GM12872 (cell line): ENCODE results near the gene TRIM17.

ENCODE experiments used
- TF ChIP-seq, protein P1 (sequence below): IDR thresholded peaks from 3 replicates; pipeline ENCODE4 v1.5.1; 2011; ENCODE audit warnings: low read depth, mild to moderate bottlenecking, low read length, moderate library complexity; ENCODE audit not compliant: insufficient read depth

TRIM17 gene

DNA sequence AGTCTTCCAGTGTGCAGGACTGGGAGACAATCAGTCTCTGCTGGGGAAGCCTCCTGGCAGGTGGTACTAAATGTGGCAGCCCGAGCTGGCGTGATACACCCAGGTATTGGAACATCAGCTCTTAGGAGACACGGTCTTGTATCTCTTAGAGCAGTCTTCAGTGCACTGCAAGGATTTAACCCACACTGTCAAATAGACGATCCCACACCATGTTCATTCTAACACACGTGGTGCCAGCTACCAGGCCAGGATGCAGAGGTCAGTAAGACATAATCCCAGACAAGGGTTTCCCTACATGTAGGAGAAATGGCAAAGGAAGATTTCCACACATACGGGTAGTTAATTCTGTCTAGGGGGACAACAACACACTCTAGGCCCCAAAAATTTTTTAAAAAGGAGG is 18.7 kb downstream of the TRIM17 start:
- TF ChIP-seq, protein P1, sequence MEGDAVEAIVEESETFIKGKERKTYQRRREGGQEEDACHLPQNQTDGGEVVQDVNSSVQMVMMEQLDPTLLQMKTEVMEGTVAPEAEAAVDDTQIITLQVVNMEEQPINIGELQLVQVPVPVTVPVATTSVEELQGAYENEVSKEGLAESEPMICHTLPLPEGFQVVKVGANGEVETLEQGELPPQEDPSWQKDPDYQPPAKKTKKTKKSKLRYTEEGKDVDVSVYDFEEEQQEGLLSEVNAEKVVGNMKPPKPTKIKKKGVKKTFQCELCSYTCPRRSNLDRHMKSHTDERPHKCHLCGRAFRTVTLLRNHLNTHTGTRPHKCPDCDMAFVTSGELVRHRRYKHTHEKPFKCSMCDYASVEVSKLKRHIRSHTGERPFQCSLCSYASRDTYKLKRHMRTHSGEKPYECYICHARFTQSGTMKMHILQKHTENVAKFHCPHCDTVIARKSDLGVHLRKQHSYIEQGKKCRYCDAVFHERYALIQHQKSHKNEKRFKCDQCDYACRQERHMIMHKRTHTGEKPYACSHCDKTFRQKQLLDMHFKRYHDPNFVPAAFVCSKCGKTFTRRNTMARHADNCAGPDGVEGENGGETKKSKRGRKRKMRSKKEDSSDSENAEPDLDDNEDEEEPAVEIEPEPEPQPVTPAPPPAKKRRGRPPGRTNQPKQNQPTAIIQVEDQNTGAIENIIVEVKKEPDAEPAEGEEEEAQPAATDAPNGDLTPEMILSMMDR = no peak

DNA sequence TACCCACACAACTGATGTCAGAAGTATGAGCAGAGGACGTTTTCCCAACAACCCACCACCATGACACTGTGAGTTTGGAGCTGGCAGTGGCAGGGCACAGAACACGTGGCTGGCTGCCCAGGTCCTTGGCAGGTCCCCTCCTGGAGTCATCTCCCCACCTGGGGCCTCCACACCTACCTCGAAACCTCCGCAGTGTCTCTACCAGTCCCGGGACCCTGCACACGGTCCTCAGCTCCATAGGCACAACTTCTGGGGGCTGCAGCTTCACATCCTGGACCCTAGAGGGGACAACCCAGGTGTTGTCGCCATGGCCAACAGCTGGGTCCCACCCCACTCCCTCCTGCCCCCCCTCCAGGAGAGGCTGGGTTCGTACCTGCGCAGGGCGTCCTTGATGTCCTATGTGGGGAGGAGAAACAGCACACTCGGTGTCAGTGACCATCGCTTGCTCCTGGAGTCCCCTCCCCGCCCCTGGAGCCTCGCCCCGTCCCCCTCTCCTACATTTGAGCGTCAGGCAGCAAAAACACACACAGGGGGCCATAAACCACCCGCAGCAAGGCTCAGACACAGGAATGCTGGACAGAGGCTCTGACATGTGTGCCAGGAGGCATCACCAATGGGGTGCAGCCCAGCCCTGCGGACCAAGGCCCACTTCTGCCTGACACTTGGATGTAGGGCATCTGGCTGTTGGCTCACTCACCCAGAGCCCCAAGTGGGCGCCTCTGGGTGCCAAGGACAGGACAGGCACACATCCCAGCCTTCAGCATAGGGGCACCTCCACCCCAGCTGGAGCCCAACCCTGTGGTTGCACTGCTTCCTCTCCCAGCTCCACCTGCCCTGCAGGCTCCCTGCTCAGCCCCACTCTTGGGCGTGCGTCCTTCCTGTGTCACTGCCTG is 19.6 kb downstream of the TRIM17 start:
- TF ChIP-seq, protein P1 = no peak

DNA sequence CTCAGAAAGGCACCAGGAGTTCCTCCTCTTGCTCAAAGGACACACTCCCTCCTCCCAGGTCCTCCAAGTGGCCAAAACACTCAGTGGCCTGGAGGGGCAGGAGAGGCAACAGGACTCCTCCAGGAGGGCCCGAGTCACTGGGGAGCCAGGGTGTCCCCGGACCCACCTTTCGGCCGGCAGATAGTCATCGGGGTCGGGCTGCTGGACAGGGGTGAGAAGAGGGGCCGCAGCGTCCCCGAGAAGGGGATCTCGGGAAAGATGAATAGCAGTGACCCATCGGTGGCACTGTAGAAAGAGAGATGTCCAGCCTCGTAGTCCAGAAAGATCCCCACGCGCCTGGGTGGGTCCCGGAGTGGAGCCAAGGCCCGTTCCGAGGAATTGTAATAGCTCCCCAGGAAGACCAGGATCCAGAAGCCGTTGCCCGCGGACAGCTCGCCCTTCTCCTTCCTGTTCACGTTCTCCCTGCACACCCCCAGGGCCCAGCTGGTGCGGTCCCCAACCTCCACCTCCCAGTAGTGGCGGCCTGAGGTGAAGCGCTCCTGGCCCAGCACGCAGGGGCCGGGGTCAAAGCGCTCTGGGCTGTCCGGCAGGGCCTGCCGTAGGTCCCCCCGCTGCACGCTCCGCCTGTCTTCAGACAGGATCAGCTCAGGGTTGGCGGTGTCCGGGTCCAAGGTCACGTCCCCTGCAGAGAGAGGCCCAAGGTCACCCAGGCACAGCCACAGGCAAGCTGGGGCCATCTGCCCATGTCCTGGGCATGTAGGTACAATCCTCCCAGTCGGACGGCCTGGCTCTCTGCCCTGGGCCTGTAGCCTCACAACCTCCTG is 21.9 kb downstream of the TRIM17 start:
- TF ChIP-seq, protein P1 = no peak

DNA sequence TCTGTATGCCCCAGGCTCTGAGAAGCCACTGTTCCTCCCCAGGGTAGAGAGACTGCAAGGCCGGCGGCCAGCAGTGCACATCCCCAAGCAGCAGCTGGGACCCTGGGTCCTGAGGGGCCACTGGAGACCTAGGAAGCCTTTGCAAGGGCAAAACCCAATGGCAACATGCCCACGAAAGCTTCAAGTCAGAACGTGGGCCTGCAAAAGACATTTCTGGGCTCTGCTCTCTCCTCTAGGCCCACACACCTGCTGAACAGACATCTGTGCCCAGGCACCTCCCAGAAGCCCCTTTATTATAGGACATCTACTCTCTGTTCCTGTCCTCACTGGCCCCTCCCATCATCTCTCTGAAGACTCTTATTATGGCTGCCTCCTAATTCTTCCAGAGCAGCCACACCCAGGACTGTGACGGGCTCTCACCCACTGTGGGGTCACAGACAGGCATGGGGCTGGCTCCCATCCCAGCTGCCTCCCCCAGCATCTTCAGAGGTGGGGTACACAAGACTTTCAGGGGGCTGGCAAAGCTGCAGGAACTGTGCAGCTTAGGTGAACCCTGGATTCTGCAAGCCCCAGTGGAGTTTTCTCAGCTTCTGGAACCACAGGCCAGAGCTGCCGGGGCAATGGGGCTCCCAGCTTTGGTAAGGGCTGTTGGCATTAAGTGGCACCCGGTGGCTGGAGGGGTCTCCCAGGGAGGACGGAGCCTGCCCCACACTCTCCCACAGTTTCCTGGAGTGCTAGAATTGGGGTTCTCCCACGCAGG is 22.7 kb downstream of the TRIM17 start:
- TF ChIP-seq, protein P1 = no peak

DNA sequence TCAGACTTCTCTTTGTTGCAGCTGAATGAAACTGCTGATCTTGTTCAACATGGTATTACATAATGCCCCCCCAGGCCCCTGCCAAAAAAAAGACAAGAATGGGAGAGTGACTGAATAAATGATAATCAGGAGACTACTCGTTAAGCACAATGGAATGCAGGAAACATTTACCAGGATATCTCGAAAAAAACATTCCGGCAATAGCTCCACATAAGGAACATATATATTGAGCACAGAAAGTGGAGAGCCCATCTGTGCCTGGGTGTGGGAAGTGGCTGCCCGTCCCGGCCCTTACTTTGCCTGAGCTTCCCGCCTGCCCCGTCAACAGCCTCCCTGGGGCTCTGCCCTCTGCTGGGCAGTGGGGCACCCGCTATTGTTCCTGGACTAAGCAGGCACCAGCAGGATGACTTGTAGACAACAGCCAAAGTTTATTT is 23.4 kb downstream of the TRIM17 start:
- TF ChIP-seq, protein P1 = peak; percentile 13; the same call in 1 of the 3 replicates

DNA sequence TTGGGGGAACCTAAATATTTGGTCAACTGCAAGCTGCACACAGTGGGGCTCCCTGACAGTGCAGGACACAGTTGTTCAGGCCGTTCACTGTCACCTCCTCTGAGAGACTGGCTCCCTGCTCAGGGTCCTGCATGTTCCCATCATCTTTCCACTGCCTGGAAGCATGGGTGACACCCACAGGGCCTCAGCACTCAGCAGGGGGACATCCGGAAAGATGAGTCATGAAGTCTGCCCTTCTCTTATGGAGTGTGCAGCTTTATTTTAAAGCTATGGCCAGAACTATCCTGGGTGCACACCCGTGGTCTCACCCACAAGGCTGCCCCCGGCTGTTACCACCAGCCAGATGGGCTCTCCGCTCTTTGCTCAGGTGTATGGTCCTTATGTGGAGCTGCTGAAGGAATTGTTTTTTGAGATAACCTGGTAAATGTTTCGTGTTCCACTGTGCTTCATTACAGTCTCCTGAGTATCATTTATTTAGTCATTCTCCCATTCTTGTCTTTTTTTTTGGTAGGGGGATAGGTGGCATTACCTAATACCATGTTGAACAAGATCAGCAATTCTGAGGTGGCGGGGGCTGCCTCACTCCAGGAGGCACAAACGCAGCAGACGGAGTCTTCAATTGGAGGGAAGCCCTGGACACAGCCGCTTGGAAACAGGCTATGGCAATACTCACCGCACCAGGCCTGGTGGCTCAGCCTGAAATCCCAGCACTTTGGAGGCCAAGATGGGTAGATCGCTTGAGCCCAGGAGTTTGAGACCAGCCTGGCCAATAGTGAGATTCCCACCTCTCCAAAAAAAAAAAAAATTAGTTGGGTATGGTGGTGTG is 24.3 kb downstream of the TRIM17 start:
- TF ChIP-seq, protein P1 = no peak
